Breast epithelium (tissue), 3 donors: Measurements from ENCODE around the gene MRPL19.

Experiments
- CTCF ChIP-seq, 3 donors: fragments of 450-650 bp; IDR thresholded peaks; one replicate each; pipeline ENCODE4 v1.5.1; 2016 to 2017; ENCODE audit warnings: antibody characterized with exemption in 3 of 3, mild to moderate bottlenecking in 3 of 3, moderate library complexity in 3 of 3
- POLR2A ChIP-seq: fragments of 450-650 bp; IDR thresholded peaks from one replicate; pipeline ENCODE4 v1.6.1; 2016; ENCODE audit warnings: antibody characterized with exemption, mild to moderate bottlenecking, moderate library complexity
- POLR2AphosphoS5 ChIP-seq, 3 donors: sonication (generic); formaldehyde crosslinking; IDR thresholded peaks; one replicate each; pipeline ENCODE4 v1.6.1; 2017; ENCODE audit warnings: antibody characterized with exemption in 3 of 3

- TF ChIP-seq CTCF (IDR thresholded peaks at IDR 0.05) (no peak), POLR2AphosphoS5 (IDR thresholded peaks at IDR 0.05) (no peak), POLR2A (no peak)
Observed at GRCh38 chr2:75616406-75616805, 30.2 kb upstream of the MRPL19 start.
